Progenitor cell of endocrine pancreas (in vitro differentiated cells): ENCODE data around the gene EVL. TPM values are rescaled to one million over a fixed set of nuclear protein-coding genes. Genes with fewer than 3 reads are reported as not detected.

Experiments used
- DNase-seq: peaks from one replicate; pipeline ENCODE4 v3.0.0; 2021; ENCODE audit warnings: low spot score; ENCODE audit not compliant: unreplicated experiment
- H3K27ac Mint-ChIP-seq: 2 replicates; pipeline ENCODE4 v1.8.0; 2021; ENCODE audit warnings: mild to moderate bottlenecking, moderate library complexity, mixed read lengths
- H3K27me3 Mint-ChIP-seq: 2 replicates; pipeline ENCODE4 v1.8.0; 2021; ENCODE audit warnings: mixed read lengths
- H3K36me3 Mint-ChIP-seq: 2 replicates; pipeline ENCODE4 v1.8.0; 2022; ENCODE audit warnings: mixed read lengths; ENCODE audit not compliant: insufficient read depth
- H3K4me1 Mint-ChIP-seq: 2 replicates; pipeline ENCODE4 v1.8.0; 2021; ENCODE audit warnings: low read depth, mixed read lengths
- H3K4me3 Mint-ChIP-seq: 2 replicates; pipeline ENCODE4 v1.8.0; 2021; ENCODE audit warnings: low read depth, mild to moderate bottlenecking, moderate library complexity, mixed read lengths
- H3K9me3 Mint-ChIP-seq: 2 replicates; pipeline ENCODE4 v1.8.0; 2021; ENCODE audit warnings: low read depth, mixed read lengths
- CTCF ChIP-seq: fragments of 200-600 bp; sonication (generic); IDR thresholded peaks from one replicate; pipeline ENCODE4 v1.5.0; 2021; ENCODE audit warnings: antibody characterized with exemption, mild to moderate bottlenecking; ENCODE audit not compliant: unreplicated experiment
- total RNA-seq: library from RNA; stranded (reverse); gene quantifications from 2 replicates; pipeline ENCODE4 v1.2.1, GENCODE V29; 2021

EVL gene
- total RNA-seq, 1 donor from 2014 or later: 207 TPM

GRCh38 chr14:100116134-100116533 is 50.9 kb downstream of the EVL start:
- Mint-ChIP-seq H3K4me1 (no peaks in the 10 kb centered on the region), H3K27ac (no peak overlapping the region), H3K4me3 (no peak overlapping the region), H3K9me3 (no peaks in the 10 kb centered on the region), H3K27me3 (no peaks in the 10 kb centered on the region), H3K36me3 (no peaks in the 10 kb centered on the region)
- TF ChIP-seq CTCF: no peak
- no peak for DNase-seq

GRCh38 chr14:100117026-100117425 is 51.8 kb downstream of the EVL start:
- no peaks in the 10 kb centered on the region for H3K4me1 Mint-ChIP-seq
- H3K36me3 Mint-ChIP-seq: no peaks in the 10 kb centered on the region
- no peaks in the 10 kb centered on the region for H3K27me3 Mint-ChIP-seq
- TF ChIP-seq CTCF: no peak
- no peak for DNase-seq
- no peak overlapping the region for H3K27ac Mint-ChIP-seq
- no peaks in the 10 kb centered on the region for H3K9me3 Mint-ChIP-seq
- no peak overlapping the region for H3K4me3 Mint-ChIP-seq

GRCh38 chr14:100117633-100118395 is 52.6 kb downstream of the EVL start:
- no peak overlapping the region for H3K27ac Mint-ChIP-seq
- H3K36me3 Mint-ChIP-seq: no peaks in the 10 kb centered on the region
- H3K4me1 Mint-ChIP-seq: no peaks in the 10 kb centered on the region
- TF ChIP-seq CTCF: no peak
- H3K27me3 Mint-ChIP-seq: no peaks in the 10 kb centered on the region
- H3K9me3 Mint-ChIP-seq: no peaks in the 10 kb centered on the region
- no peak overlapping the region for H3K4me3 Mint-ChIP-seq
- DNase-seq: no peak

- no peaks in the 10 kb centered on the region for H3K9me3 Mint-ChIP-seq
- no peak for TF ChIP-seq CTCF
- peaks cover 2% of the 10 kb centered on the region for H3K36me3 Mint-ChIP-seq
- no peak for DNase-seq
- no peaks in the 10 kb centered on the region for H3K4me1 Mint-ChIP-seq
- H3K27ac Mint-ChIP-seq: no peak overlapping the region
- H3K27me3 Mint-ChIP-seq: no peaks in the 10 kb centered on the region
- H3K4me3 Mint-ChIP-seq: no peak overlapping the region
Observed at GRCh38 chr14:100118396-100119011, 53.3 kb downstream of the EVL start.

- Mint-ChIP-seq H3K27me3 (no peaks in the 10 kb centered on the region), H3K4me1 (no peaks in the 10 kb centered on the region), H3K9me3 (no peaks in the 10 kb centered on the region), H3K27ac (no peak overlapping the region), H3K4me3 (no peak overlapping the region), H3K36me3 (peaks cover 2% of the 10 kb centered on the region)
- no peak for TF ChIP-seq CTCF
- DNase-seq: no peak
Observed at GRCh38 chr14:100119251-100119650, 54.0 kb downstream of the EVL start.
